NOMO-1 treated with dmso at 0.1 percent for 144 hours (cell line): ENCODE measurements around the gene PPWD1.
"Not testable (repeated sequence)": the region's sequence is repeated elsewhere in the genome, so short reads cannot be mapped to it uniquely, and the experiment has no call there.

ENCODE experiments used
- DNase-seq: peaks from one replicate; lab custom pipeline; 2025; ENCODE audit not compliant: unreplicated experiment; lab: John Stamatoyannopoulos, UW

The PPWD1 gene

GRCh38 chr5:65562731-65563701 is at the start of gene PPWD1, which contains the start of gene CENPK:
PPWD1 (plus strand) TSS chr5:65563296; CDS start chr5:65563311, 15 bp downstream.
CENPK (minus strand) TSS chr5:65563168; CDS start chr5:65554907, 8,261 bp downstream.
- DNase-seq: peak; percentile 97

DNA sequence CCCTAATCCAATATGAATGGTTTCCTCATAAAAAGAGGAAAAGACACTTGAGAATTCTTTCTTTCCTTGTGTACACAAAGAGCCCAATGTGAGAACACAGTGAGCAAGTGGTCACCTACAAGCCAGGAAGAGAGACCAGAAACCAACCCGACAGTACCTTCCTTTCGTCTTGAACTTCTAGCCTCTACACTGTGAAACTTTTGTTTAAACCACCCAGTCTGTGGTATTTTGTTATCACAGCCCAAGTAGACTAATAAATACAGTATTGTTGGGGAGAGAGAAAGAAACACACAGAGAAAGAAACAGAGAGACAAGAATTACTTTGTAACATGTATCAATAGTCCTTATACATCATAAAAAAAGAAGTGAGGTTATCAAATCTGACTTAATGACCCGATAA is 37.4 kb upstream of the PPWD1 start:
- no peak for DNase-seq

DNA sequence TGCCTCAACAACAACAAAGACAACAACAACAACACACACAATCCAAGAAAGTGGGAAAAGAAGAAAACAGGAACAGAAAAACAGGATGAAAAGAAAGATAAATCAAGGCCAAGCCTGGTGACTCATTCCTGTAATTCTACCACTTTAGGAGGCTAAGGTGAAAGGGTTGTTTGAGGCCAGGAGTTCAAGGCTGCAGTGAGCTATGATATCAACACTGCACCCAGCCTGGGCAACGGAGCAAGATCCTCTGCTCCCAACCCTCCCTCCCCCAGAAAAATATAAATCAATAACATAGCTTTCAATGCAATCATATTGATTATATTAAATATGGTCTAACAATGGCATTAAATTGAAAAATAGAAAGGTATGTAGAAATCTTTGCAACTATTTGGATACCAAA is 32.2 kb upstream of the PPWD1 start:
- DNase-seq: no peak

DNA sequence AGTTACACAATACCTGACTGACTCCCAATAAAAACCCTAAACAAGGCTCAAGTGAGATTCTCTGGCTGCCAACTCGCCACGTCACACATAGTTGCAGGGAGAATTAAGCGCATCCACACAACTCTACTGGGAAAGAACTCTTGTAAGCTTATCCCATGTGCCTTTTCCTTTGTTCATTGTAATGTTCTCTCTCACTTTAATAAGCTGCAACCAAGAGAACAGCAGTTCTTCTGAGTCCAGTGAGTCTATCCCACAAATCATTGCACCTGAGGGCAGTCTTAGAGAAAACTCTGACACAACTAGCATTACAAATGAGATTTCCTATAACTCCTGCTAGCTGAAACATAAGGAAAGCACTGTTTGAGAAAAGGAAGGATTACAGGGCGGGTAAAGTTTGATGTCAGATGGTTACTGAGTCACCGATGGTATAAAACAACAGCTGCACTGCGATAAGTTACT is 27.5 kb upstream of the PPWD1 start:
- no peak for DNase-seq

- no peak for DNase-seq
Measured at GRCh38 chr5:65539827-65540226, 23.3 kb upstream of the PPWD1 start.

DNA sequence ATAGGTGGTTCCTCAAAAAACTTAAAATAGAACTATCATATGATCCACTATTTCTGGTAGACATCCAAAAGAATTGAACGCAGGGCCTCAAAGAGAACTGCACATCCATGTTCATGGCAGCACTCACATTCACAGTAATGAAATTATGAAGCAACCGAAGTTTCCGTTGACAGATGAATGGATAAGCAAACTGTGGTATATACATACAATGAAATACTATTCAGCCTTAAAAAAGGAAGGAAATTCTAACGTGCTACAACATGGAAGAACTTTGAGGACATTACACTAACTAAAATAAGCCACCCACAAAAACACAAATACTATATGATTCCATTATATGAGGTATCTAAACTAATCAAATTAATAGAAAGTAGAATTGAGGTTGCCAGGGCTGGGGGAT is 18.6 kb upstream of the PPWD1 start:
- DNase-seq: no peak

DNA sequence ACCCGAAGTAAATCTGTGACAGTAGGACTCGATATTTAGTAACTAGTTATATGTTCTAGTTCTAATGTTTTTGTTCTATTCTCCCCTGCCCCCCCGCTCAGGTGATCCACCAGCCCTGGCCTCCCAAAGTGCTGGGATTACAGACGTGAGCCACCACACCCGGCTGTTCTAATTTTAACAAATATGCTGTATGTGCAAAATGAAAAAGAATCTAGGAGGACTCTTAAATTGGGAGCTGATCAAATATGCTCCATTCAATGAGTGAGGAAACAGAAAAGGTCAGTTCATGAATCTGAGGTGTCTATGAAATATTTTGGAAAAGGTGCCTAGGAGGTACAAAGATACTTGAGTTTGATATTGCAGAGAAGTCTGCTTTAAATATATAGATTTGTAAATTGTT is 17.0 kb upstream of the PPWD1 start:
- DNase-seq: no peak

GRCh38 chr5:65548281-65548680 is 14.8 kb upstream of the PPWD1 start:
- DNase-seq: no peak

GRCh38 chr5:65553941-65554340 is 9.2 kb upstream of the PPWD1 start:
- no peak for DNase-seq

DNA sequence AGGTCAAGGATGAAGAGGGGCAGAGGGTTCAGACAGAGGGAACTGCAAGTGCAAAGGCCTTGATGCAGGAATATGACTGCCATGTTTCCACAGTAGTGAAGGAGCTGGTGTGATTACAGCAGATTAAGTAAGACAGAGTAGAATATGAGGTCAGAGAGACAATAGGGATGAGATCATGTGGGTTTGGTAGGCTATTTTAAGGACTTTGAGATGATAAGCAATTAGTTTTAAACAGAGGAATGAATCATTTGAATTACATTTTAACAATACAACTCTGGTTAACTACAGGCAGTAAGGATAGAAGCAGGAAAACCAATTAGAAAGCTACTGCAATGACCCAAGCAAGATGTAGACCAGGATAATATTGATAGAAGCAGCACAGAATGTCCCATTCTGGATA is 7.8 kb upstream of the PPWD1 start:
- DNase-seq: no peak

DNA sequence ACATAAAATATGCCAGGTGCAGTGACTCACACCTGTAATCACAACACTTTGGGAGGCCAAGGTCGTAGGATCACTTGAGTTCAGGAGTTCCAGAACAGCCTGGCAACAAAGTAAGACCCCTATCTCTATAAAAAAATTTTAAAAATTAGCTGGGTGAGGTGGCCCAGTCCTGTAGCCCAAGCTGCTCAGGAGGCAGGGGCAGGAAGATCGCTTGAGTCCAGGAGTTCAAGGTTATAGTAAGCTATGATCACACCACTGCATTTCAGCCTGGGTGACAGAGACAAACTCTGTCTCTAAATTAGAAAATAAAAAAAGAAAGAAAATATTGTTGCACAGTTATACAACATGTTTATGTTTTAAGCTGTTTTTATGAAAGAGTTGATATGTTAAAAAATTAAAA is 6.9 kb upstream of the PPWD1 start:
- no peak for DNase-seq

- no peak for DNase-seq
Measured at GRCh38 chr5:65556718-65557117, 6.4 kb upstream of the PPWD1 start.

- no peak for DNase-seq
Measured at GRCh38 chr5:65563777-65564176, 681 bp downstream of the PPWD1 start.

- DNase-seq: no peak
Measured at GRCh38 chr5:65566505-65566904, 3.4 kb downstream of the PPWD1 start.

DNA sequence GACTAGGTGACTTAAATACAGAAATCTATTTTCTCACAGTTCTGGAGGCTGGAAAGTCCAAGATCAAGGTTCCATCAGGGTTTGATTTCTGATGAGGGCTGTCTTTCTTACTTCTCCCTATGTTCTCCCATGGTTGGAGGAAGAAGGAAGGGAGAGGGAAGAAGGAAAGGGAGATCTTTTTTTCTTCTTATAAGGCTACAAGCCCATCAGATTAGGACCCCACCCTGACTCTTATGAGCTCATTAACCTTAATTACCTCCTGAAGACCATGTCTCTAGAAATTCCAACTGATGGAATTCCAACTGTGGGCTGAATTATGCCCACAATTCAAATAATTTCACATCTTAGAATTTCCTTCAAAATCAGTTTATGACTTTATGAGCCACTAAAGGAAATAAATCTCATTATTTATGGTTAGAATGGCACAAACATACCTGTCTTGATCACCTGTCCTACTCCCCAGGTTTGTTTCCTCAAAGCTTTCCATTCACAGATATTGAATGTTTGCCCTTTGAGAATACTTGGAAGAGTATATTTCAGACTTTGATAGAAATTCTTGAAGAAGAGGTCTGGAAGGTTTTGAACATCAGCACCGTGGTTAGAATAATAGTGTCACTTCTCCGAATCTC is 7.6 kb downstream of the PPWD1 start:
- DNase-seq: no peak

GRCh38 chr5:65577141-65577540 is 14.0 kb downstream of the PPWD1 start:
- no peak for DNase-seq

GRCh38 chr5:65588694-65589093 is 25.6 kb downstream of the PPWD1 start:
- no peak for DNase-seq

GRCh38 chr5:65601761-65602160 is 38.7 kb downstream of the PPWD1 start:
- DNase-seq: not testable (repeated sequence)

- DNase-seq: no peak
Measured at GRCh38 chr5:65611524-65611923, 48.4 kb downstream of the PPWD1 start.

DNA sequence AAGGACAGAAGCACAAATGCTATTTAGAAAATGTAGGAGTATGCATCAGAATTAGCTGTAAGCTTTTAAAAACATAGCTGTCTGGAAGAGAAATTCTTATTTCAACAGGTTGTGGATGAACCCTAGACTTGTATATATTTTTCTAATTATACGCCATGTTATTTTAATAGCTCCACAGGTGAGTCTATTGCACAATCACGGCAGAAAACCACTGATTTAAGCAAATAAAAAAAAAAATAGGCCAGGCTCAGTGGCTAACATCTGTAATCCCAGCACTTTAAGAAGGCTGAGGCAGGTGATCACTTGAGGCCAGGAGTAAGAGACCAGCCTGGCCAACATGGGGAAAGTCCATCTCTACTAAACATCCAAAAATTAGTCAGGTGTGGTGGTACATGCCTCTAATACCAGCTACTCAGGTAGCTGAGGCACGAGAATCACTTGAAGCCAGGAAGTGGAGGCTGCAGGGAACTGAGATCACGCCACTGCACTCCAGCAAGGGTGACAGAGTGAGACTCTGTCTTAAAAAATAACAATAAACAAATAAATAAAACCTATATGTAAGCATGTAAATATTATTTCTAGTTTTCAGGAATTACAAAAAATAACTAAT is 49.3 kb downstream of the PPWD1 start:
- DNase-seq: no peak

- DNase-seq: no peak
Measured at GRCh38 chr5:65620021-65620420, 56.9 kb downstream of the PPWD1 start.

GRCh38 chr5:65621961-65622360 is 58.9 kb downstream of the PPWD1 start:
- not testable (repeated sequence) for DNase-seq
